GDM1 (cell line): ENCODE measurements around the gene ATXN7L1.

ENCODE experiments used
- DNase-seq: peaks from one replicate; lab custom pipeline; 2025; lab: John Stamatoyannopoulos, UW

ATXN7L1 gene

GRCh38 chr7:105778956-105779355 is 97.4 kb downstream of the ATXN7L1 start:
- no peak for DNase-seq

DNA sequence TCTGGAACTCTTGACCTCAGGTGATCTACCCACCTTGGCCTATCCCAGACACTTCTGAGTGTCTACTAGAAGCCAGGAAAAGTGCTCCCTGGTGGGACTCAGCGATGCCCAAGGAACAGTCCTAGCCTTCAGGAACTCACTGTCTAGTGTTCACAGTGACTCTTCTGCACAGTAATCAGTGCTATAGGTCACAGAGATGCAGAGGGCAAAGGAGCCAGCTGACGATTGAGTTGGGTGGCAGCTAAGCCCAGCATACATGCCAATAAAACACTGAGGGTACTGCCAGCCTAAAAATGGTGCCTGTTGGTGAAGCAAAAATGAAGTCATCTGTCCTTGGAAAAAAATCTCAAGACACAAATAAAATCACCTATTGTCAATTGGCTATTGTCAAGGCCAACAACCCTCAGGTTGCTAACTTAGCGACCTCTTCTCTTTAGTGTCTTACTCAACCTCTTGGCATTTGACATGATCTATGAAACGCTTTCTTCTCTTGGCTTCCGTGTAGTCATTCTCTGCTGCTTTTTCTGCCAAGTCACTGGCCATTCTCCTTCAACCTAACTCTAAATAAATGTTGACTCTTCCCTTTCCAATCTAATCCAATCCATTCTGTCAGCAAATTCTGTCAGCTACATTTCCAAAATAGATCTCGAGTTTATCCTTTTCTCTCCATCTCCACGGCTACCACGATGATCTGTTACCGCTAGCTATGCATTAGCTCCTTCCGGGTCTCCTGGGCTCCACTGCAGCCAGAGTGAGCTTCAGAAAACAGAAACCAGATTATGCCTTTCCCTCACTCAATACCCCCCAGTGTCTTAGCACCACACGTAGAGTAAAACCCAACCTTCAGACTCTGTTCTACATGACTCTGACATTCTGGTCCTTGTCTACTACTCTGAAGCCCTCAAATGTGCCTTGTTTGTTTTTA is 99.2 kb downstream of the ATXN7L1 start:
- no peak for DNase-seq

DNA sequence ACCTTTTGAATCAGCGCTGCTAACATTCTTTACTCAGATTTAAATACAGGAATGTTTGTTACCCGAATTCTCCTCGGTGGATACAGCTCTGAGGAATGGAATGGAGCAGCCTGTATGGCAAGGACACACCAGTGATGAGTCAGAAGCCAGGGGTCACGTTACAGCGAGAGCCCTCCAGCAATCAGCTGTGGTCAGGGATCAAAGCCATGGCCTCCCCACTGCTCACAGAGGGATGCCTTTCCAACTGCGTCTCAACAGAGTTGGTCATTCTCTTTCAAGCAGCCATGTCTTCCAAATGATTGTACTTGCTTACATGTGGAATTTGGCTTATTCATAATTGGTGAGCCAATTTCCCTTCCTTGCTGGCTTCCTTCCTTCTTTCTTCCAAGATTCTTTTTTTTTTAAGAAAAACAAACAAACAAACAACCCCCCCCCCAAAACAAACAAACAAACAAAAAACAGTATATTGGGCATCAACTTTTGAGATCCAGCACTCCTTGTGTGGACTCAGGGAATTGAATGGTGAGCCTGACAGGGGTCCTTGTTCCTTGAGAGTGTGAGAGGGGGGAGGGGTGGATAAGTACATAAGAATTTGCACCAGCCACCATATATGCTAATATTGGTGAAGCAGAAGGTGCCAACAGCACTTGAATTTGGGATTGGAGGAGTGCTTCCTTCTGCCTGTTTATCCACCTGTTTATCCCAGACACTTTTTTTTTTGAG is 100.2 kb downstream of the ATXN7L1 start:
- DNase-seq: no peak

DNA sequence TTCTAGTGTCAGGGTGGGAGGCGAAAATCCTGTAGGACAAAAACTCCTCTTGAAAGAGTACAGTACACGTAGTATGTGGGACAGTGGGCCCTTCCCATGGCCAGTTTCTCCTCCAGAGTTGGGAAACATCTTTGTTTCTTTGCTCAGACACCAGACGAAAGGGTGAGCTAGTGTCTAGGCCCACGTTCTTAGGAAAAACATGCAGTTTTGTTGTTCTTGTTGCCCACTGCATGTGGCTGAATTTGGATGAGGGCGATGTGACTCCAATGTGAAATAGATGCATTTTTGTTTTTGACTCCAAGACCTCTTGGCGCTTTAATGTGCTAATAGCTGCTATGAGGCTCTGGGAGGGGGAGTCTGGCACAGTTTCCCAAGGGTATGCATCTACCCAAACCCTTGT is 100.8 kb downstream of the ATXN7L1 start:
- DNase-seq: no peak

DNA sequence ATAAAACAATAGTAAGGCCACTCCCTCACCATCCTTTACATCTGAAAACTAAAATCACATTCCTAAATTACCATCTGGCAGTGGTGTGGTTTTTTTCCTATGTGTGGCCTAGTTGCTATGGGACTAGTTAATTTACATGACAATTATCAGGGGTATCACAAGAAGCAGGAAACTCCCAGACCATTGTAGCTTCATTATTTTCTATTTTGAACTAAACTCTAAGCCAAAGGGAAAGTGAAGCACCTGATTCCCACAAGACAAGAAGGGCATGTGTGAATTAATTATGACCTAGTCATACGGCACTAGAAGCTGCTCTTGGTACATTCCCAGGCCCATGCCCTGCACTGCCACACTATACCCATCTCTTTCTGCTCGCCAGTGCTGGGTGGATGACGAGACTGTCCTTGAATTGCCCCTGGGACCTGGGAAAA is 103.4 kb downstream of the ATXN7L1 start:
- no peak for DNase-seq

GRCh38 chr7:105769901-105770628 is 106.3 kb downstream of the ATXN7L1 start:
- no peak for DNase-seq

DNA sequence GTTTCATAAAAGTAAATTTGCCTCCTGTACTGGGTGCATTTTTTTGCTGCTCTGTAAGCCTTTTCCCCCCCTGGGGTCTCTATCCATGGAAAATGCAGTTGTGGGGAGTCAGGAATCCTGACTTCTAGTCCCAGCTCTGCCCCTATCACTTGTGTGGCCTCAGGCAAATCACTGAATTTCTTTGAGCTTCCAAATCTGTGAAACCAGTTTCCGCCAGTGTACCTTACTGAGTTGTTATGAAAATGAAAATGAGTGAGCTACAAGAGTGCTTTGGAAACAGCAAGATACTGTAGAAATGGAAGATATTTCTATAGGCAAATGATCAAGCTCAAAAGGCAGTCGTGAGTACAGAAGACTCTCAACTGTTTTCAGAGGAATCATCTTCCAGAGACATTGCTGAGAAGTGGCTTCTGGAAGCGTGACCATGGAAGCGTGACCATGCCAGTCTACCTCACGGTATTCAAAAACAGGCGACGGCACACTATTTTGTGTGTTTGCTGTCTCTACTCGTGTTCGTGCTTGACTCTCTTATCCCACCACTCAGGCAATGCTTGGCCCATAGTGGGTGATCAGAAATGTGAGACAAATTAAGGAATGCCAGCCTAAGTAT is 107.4 kb downstream of the ATXN7L1 start:
- DNase-seq: no peak

DNA sequence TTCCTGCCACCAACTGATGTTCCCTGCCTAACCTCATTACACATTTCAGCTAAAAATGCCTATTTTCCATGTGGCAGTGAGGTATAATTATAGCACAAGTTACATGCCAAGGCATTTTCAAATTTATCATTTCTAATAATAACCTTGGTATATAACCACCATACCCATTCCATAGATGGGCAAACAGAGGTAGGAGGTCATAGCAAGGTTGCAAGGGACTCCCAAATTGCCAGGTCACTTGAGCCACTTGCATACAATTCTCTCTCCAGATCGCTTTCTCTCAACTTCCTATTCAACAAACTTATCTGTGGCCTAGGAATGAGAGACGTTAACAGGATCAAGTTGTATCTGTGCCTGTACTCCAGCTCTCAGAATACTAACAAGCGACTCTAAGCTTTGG is 108.3 kb downstream of the ATXN7L1 start:
- no peak for DNase-seq

GRCh38 chr7:105766421-105767073 is 109.9 kb downstream of the ATXN7L1 start:
- no peak for DNase-seq

DNA sequence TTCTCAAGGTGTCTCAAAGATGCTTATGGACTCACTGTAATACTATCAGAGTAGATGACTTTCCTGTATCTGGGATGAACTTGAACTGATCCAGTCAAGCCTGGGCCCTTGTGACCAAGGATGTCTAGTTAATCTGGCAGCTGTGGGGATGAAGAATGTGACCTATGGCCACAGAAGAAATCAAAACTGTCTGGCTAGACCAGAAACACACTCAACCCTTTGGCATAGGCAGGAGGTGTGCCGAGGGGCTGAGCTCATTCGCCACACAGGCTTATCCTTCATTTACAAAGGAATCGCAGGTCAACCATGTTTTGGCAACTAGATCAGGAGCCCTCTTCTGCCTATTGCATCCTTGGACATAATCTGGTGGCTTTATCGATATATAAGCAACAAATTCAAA is 110.6 kb downstream of the ATXN7L1 start:
- DNase-seq: no peak

DNA sequence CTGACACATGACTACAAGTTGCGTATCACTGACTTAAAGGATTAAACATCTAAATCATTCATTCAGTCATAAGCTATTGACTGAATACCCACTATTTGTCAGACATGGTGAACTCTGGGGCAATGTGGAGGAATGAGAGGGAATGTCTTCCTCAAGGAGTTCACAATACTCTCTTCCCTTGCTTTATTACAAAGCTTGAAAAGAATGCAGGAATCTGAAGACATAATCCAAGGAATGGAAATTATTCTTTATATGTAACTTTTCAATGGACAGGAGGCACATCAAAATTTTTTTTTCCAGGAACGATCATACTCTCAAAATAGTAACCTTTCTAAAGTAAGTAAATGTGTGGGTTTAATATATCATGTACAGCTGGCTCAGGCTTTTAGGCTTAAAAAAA is 111.9 kb downstream of the ATXN7L1 start:
- no peak for DNase-seq

GRCh38 chr7:105760551-105761447 is 115.6 kb downstream of the ATXN7L1 start:
- no peak for DNase-seq

DNA sequence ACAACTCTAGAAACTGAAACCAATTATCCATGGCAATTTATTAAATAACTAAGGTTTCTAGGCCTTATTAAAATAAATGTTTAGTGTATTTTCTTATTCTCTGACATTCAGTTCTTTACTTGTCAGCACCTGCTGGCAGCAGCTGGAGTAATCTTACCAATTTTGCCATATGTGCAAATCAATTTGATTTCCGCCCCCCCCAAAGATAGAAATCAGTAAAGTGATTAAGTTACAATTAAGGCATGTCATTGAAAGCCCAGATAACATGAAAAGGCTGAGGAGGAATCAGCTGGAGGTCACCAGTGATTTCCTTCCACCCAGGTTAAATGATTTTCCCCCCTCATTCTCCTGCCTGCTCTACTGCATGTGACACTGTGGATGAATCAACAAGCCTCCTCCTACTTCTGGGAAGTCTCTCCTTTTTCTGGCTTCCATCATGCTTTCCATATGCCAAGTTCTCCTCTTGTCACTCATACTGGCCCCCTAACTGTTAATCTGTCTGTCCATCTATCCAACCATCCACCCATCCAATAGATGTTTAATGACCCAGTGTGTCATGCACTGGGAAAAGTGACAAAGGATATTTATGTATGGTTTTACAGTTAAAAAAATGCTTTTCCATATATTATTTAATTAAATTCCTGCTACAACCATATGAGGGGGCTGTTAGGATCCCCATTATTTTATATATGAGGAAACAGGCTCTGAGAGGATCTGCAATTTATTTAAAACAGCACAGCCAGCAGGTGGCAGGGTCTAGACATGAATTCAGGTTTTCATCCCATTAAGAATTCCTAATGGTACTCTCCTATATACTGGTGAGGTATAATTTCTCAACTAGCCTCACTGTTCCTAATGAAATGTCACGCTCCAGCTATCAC is 116.5 kb downstream of the ATXN7L1 start:
- no peak for DNase-seq

- DNase-seq: no peak
Measured at GRCh38 chr7:105756367-105756766, 120.0 kb downstream of the ATXN7L1 start.

DNA sequence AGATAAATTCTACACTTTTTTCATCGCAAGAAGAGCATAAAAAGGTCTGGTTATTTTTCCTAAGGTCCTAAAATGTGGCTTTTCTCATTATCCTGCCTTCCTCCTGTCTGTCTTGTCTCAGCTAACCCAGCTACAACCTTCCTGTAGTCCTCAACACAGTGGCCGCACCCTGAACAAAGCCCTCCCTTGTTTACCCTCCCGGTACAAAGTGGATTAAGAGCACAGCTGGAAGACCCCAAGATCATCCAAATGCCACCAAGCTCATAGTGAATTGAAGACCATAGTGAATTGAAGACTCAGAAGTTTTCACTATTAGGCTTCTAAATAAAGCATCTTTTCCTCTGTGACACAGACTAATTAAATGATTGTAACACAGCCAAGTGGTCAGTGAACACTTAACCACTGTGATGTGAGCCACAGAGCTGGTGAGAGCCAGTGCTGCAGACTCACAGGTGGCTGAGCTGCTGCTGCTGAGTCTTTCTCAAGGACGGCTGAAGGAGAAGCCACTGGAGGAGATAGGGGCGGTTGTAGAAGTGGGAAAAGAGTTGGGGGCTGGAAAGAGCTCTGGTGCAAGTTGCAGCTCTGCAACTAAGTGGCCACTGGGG is 123.6 kb downstream of the ATXN7L1 start:
- no peak for DNase-seq

GRCh38 chr7:105751054-105751453 is 125.3 kb downstream of the ATXN7L1 start:
- no peak for DNase-seq

GRCh38 chr7:105748701-105749100 is 127.7 kb downstream of the ATXN7L1 start:
- no peak for DNase-seq

DNA sequence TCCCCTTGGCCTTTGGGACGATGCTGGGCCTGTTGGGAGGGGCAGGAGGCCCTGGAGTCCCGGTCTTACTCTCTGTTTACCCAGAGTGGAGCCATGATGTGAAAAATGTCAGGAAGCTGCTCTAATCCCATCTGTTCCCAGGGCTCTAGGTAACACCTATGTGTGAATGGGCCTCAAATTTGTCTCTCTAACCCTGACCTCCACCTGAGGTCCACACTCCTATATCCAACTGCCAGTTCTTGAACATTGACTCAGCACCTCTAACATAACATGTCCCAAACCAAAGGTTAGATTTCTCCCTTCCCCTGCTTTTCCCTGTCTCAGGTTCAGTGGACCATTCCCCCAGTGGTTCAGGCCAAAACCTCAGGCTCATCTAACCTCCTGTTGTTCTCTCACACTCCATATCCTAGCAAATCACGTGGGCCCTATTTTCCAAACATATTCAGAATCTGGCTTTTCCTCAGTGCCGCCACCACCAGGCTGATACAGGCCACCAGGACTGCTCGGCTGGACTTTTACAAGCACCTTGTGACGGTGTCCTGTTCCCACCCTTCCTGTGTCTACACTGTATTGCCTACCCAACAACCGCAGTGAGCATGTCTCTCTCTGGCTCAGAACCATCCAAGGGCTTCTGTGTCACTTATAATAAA is 130.6 kb downstream of the ATXN7L1 start:
- no peak for DNase-seq

DNA sequence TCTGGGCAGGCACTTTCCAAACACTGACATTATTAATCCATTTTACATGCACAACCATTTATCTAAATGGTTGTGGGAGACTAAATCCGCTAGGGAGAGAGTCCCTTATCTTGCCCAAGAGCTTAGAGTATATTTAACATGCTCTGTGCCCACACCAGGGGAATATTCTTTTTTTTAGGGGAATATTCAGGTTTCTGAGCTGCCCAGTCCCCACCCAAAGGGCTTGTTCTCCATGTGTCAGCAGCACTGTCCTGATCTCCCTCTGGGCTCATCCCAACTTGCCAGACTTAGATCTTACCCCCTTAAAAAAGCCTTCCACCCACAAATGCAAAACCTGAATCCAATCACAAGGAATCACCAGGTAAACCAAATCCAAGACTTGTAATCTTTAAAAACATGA is 132.1 kb downstream of the ATXN7L1 start:
- no peak for DNase-seq
